GM18868 (cell line): ENCODE measurements around the gene MALL.
"Not testable (repeated sequence)": the region's sequence is repeated elsewhere in the genome, so short reads cannot be mapped to it uniquely, and the experiment has no call there.

ENCODE experiments used
- ATAC-seq: cut with Tn5 transposase; IDR thresholded peaks from one replicate; pipeline ENCODE4 v1.9.1; 2021; ENCODE audit warnings: mild to moderate bottlenecking, moderate library complexity; ENCODE audit not compliant: unreplicated experiment

MALL gene

DNA sequence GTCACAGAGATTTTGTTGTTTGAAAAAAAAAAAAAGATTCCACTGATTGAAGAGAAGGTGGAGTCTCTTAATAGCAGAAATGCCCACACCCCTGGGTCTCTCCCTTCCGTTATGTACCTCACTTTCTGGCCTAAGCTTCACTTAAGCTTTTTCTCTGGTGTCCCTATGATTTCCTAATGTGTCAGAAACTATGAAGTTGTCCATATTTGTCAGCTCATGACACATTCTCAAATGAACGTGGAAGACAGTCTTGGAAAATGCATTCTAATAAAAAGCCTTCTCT lies 5.4 kb upstream of the MALL start:
- no peak for ATAC-seq

GRCh38 chr2:110120171-110121051 lies 4.8 kb upstream of the MALL start:
- no peak for ATAC-seq

GRCh38 chr2:110116033-110116710 lies 550 bp upstream of the MALL start:
- ATAC-seq: no peak

DNA sequence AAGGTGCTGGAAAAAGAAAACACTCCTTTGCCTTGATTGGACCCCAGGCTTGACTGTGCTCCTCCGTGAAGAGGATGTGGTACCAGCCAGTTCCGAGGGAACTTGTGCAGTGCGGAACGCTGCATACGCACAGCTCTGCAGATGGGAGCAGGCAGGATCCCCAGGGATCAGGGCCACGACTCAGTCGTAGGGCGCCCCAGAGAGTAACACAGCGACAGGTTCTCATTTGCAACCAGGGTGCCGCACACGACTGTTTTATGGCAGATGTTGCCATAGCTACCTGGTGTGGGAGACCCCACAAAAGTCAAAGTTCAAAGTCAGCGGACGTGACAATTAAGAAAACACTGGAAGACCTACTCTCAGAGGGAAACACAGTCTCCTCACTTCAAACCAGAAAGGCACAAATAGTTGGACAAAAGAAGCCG lies 779 bp downstream of the MALL start:
- no peak for ATAC-seq

DNA sequence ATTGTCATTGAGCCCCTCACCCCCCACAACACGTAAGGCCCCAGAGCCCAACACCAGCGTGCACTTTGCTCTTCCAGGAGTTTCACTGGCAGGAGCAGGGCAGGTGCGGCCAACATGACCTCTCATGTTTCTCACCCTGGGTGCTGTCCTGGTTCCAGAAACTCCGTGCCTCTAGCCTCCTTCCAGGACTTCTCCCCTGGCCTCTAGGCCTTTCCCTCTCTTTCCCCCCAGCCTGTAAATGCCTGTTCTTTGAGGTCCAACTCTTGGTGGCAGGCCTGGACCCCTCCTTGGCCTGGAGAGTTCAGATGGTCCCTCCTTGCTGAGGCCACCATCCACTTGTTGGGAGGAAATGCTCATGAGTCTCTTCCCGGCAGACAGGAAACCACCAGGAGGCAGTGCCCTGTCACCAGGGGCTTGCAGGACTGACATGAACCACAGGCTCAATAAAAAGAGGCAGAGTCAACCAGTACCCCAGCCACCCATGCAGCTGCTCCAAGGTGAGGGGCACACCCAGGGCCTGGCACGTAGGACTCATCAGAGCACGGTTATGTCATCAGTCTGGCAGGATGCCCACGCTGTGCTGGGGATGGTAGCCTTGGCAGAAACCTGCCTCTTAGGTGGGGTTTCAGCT lies 1.5 kb downstream of the MALL start:
- ATAC-seq: no peak

DNA sequence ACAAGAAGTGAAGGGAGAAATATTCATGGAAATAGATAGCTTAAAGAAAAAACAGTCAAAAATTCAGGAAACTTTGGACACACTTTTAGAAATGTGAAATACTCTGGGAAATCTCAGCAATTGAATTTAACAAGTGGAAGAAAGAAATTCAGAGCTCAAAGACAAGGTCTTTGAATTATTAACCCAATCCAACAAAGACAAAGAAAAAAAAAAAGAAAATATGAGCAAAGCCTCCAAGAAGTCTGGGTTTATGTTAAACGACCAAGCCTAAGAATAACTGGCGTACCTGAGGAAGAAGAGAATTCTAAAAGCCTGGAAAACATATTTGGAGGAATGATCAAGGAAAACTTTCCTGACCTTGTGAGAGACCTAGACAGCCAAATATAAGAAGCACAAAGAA lies 7.3 kb downstream of the MALL start:
- ATAC-seq: not testable (repeated sequence)

DNA sequence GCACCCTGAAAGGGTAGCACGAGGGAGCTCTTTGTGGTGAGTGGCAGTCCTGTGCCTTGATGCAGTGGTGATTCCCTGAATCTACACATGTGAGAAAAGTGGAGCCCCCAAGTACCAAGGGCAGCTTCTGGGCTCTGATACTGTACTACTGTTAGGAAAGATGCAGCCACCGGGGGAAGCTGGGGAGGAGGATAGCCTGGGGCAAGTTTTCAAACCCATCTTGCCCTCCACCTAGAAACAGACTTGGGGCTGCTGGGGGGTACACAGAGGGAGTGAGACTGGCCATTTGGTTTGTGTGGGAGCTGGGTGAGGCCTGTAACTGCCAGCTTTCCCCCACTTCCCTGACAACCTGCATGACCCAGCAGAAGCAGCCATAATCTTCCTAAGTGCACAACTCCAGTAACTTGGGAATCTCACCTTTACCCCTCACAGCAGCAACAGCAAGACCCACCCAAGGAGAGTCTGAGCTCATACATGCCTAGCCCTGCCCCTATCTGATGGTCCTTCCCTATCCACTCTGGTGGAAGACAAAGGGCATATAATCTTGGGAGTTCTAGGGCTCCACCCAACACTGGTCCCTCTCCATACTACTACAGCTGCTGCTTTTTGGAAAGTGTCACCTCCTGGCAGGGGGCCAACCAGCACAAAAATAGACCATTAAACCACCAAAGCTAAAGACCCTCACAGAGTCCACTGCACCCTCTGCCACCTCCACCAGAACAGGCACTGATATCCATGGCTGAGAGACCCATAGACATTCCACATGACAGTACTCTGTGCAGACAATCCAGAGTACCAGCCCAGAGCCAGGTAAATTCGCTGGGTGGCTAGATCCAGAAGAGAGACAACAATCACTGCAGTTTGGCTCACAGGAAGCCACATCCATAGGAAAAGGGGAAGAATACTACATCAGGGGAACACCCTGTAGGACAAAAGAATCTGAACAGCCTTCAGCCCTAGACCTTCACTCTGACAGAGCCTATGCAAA lies 8.2 kb downstream of the MALL start:
- no peak for ATAC-seq

- ATAC-seq: no peak
These were observed 9.0 kb downstream of the MALL start for GRCh38 chr2:110106642-110107041.

DNA sequence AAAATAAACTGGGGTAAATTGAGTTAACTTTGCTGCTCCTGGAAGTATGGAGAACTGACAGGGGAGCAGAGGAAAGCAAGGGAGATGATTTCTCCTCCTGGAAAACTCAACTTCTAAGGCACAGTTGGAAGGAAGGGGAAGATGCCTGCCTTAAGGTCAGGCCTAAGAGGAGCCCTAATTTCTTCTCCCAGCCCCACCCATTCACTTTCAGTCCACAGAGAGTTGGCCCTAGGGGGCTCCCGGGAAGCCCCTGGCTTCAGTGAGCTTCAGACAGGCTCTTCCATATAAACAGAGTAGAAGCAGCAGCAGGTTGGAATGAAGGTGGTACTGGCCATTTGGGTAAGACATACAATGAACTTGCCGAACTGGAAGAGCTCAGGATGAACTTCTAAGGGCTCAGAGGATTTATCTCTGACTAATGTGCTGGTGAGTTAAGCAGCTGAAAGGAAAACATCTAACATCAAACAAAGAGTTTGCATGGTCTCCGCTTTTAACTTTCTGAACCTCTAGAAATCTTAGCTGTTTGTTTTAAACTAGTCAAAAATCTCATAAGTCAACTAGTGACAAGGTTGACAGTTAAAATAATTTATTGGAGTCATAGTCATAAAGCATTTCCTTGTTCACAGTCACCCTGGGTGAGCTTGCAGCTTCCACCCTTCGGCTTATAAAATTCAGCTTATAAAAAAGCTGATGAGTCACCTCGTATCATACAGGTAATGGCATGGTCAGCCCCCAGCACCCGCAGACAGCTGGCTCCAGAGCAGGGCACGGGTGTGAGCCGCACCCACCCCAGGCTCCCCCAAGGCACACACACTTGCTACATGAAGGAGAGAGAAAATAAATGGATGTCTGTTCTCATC lies 9.8 kb downstream of the MALL start:
- ATAC-seq: no peak

- ATAC-seq: no peak
These were observed 10.4 kb downstream of the MALL start for GRCh38 chr2:110105183-110105582.

DNA sequence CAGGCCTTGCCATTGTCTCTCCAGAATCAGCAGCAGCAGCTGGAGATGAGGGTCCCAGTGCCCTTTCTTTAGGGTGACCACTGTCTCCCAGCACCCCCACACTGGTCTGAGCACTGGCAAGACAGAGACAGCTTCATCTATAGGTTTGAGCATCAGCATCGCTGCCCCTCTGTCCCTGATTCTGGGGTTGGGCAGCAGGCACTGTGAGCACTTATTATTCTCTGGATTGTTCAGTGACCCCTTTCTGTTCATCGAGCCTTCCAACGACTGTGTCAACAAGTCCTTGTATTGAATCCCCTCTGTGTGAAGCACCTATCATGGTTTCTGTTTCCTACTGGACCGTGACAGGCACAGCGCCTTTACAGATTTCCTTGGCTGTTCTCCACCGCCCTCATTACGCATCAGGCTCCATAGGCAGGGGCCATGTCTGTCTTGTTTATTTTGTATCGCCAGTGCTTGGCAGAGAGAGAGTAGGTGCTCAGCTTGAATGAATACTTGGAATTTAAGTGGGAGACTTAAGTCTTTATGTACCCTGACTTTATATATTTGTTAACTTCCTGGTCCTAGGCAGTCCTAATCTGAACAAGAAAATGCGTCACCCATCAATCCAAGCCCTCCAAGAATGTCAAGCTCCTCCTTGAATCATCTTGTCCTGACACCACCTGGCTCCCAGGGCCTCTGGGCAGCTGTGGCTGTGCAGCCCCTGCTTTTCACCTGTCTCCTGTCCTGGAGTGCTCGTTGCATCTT lies 11.4 kb downstream of the MALL start:
- no peak for ATAC-seq

DNA sequence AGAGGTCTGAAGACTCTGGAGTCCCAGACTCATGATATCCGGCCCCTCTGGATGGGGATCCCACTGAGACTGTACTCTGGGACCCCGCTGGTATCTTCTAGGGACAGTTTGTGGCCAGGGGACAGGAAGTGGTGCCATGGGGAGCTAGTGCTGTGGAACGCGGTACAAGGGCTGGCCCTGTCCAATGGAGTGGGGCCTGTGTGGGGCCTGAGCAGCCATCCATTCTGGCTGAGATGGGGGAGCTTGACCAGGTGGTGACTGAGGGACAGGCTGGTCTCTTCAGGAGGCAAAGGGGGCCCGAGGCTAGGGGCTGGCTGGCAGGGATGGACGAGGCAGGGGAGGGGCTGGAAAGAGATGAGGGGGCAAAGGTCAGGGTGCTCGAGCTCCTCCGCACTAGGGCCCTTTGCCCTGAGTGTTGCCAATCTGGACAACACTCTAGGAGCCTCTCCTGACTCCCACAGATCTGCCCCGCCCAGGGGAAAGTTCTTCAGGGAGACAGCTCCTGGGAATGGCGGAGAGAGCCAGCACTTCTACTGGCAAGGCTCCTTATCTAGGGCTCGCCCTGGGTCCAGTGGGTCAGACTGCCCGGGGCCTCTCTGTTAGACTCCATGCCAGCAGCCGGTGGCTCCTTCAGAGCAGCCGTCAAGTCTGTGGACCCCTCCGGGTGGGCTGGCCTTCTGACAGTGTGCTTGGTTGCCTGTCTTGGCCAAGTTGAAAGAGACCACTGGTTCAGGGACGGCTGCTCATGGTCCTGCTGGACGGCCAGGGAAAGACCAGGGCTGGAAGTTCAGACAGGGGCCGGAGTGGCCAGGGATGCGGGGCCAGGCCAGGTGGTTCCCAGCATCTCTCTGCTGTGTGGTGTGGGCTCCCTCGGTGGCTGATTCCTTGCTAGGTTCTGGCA lies 12.3 kb downstream of the MALL start:
- ATAC-seq: no peak

DNA sequence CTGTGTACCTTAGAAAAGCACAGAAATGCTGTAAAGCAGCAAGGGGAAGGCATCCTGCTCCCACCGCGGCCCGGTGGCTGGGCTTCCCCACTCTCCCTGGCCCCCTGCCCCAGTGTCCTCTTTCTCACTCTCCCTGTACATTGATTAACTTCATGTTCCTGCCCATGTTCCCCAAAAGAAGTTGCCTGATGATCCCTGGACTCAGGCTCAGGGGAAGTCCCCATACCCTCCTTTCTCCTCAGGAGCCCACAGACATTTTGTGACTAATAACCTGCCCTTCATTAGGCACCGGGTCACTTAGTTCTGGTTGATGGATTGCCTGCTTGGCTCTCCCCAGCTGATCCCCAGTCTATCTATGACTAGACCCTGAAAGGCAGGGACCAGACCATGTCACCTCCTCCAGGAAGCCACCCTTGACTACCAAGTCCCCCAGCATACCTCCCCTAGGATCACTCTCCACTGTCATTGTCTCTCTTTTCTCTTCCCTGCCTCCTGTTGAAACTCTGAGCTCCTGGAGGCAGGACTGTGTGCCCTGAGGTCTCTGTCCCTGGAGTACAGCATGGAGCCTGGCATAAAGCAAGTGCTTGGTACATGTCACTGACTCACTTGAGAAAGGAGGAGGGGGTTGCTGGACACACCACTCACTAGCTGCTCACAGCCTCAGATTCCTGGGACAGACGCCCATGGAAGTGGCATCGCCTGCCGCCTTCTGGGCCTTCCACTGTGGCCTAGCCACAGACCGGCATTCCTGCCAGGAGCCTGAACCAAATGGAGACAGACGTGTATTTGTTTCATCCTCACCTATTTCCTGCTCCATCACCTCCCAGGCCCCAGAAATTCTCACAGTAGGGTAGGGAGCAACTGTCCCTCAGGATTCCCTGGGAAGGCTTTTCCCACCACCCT lies 13.5 kb downstream of the MALL start:
- no peak for ATAC-seq

DNA sequence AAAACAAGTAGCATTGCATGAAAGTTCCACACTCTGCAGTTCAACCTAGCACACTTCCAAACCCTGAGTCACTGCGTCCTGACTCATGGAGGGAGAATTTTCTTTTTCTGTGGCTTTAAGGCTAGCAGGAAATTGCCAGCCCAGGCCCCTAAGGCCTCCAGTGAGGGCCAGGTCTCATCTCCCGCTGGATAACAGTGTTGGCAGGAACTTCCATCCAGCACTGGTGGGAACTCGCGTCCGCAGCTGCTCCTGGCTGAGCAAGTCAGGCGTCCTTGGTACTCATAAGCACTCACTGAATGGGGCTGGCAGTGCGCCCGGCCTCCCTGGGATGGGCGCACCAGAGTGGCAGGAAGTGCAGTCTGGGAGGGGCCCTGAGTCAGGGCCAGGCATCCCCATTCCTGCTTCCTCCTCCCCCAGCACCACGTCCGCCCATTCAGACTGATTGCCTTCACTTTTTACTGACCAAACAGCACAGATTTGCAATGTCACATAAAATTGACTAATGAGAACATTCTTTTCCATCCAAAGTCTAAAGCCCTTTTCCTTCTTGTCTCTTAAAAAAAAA lies 14.3 kb downstream of the MALL start:
- no peak for ATAC-seq

- not testable (repeated sequence) for ATAC-seq
These were observed 14.7 kb downstream of the MALL start for GRCh38 chr2:110100880-110101279.

- ATAC-seq: no peak
These were observed 15.1 kb downstream of the MALL start for GRCh38 chr2:110100480-110100879.
